ENCODE data around the gene RAD23A. TPM values are rescaled to one million over a fixed set of nuclear protein-coding genes. Genes with fewer than 3 reads are reported as not detected.

Gene RAD23A
- total and polyA plus RNA-seq, 2 experiments from 2014 or later = 65.8 to 130 TPM

DNA sequence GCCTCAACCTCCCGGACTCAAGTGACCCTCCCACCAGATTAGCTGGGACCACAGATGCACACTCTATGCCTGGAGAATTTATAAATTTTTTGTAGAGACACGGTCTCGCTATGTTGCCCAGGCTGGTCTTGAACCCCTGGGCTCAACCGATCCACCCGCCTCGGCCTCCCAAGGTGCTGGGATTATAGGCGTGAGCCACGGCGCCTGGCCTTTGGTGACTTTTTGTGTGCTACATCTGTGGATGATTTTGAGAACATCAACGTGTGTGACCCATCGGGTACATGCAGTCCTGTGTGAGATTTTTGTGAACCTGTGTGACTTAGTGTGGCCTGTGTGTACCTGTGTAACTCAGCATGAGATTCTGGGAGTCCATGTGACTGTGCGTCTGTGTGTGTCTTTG lies 41.1 kb downstream of the RAD23A start:
- H3K27me3 ChIP-seq = peaks cover 18% of the 10 kb centered on the region
- H3K9me3 ChIP-seq (ENCODE audit: low read depth) = no peaks in the 10 kb centered on the region
- H3K4me3 ChIP-seq = no peak overlapping the region
- H3K4me1 ChIP-seq (ENCODE audit: insufficient read depth) = peaks cover 11% of the 10 kb centered on the region
- H3K4me2 ChIP-seq = no peak overlapping the region
- TF ChIP-seq EZH2phosphoT487 (IDR thresholded peaks at IDR 0.05; ENCODE audit: low read depth, severe bottlenecking, unreplicated experiment) (no peak), EZH2 (IDR thresholded peaks at IDR 0.05; ENCODE audit: borderline replicate concordance) (no peak)
- TF ChIP-seq, protein P1, sequence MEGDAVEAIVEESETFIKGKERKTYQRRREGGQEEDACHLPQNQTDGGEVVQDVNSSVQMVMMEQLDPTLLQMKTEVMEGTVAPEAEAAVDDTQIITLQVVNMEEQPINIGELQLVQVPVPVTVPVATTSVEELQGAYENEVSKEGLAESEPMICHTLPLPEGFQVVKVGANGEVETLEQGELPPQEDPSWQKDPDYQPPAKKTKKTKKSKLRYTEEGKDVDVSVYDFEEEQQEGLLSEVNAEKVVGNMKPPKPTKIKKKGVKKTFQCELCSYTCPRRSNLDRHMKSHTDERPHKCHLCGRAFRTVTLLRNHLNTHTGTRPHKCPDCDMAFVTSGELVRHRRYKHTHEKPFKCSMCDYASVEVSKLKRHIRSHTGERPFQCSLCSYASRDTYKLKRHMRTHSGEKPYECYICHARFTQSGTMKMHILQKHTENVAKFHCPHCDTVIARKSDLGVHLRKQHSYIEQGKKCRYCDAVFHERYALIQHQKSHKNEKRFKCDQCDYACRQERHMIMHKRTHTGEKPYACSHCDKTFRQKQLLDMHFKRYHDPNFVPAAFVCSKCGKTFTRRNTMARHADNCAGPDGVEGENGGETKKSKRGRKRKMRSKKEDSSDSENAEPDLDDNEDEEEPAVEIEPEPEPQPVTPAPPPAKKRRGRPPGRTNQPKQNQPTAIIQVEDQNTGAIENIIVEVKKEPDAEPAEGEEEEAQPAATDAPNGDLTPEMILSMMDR (IDR thresholded peaks at IDR 0.05; ENCODE audit: poor library complexity) = no peak
- H3K9me2 ChIP-seq (replicated peaks; ENCODE audit: insufficient read depth) = no peaks in the 10 kb centered on the region
- no peak overlapping the region for H3K27ac ChIP-seq
- DNase-seq (ENCODE audit: low spot score) = no peak
- no peak overlapping the region for H2AFZ ChIP-seq
- WGBS (ENCODE audit: low lambda C conversion rate, missing lambda C conversion rate) = 86% methylated on average over 12 of the region's 12 CpGs
- H3K79me2 ChIP-seq = no peaks in the 10 kb centered on the region
- no peaks in the 10 kb centered on the region for H4K20me1 ChIP-seq (ENCODE audit: insufficient read depth, poor library complexity, severe bottlenecking)
- no peaks in the 10 kb centered on the region for H3K36me3 ChIP-seq (replicated peaks; ENCODE audit: insufficient read depth, low read depth)

DNA sequence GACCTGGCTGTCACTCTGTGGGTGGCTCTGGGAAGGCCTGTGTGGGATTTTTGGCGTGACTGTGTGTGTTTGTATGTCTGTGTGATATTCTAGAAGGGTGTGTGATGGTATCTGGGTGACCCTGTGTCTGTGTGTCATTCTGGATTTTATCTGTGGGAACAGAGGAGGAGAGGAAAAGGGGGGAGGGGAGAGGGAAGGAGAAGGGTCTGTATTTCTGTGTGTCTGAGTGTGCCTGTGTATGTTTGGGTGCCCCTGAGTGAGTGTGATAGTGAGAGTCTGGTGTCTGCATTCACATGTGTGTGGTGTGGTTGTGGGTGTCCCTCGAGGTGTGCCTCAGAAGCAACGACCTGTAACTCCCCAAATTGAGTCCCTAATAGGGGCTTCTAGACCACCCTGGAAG lies 41.5 kb downstream of the RAD23A start:
- Histone ChIP-seq H3K36me3 (replicated peaks; ENCODE audit: insufficient read depth, low read depth) (no peaks in the 10 kb centered on the region), H2AFZ (no peak overlapping the region), H3K4me1 (ENCODE audit: insufficient read depth) (peaks cover 11% of the 10 kb centered on the region), H3K27ac (no peak overlapping the region), H4K20me1 (ENCODE audit: insufficient read depth, poor library complexity, severe bottlenecking) (no peaks in the 10 kb centered on the region), H3K4me3 (no peak overlapping the region), H3K9me2 (replicated peaks; ENCODE audit: insufficient read depth) (no peaks in the 10 kb centered on the region), H3K9me3 (ENCODE audit: low read depth) (no peaks in the 10 kb centered on the region), H3K4me2 (no peak overlapping the region), H3K79me2 (no peaks in the 10 kb centered on the region), H3K27me3 (peaks cover 15% of the 10 kb centered on the region)
- no peak for TF ChIP-seq EZH2 (IDR thresholded peaks at IDR 0.05; ENCODE audit: borderline replicate concordance)
- 60% methylated on average over 3 of the region's 3 CpGs for WGBS (ENCODE audit: low lambda C conversion rate, missing lambda C conversion rate)
- no peak for DNase-seq (ENCODE audit: low spot score)

DNA sequence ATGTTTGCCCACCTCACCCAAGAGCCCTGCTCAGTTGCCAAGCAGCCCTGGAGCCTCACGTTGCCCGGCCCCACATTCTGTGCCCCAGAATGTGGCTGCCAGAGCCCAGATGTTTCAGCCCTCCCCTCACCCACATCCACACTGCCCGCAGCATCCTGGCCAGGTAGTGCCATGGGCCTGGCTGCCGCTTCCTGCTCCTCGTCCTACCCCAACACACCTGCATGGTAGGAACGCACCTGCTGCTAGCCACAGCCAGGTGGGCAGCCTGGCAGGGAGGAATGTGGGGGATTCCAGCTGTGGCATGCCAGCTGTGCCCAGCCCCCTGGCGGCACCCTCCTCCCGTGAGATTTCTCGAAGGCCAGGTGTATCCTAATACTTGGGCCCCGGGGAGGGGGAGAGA lies 42.1 kb downstream of the RAD23A start:
- H3K27me3 ChIP-seq = peaks cover 14% of the 10 kb centered on the region

DNA sequence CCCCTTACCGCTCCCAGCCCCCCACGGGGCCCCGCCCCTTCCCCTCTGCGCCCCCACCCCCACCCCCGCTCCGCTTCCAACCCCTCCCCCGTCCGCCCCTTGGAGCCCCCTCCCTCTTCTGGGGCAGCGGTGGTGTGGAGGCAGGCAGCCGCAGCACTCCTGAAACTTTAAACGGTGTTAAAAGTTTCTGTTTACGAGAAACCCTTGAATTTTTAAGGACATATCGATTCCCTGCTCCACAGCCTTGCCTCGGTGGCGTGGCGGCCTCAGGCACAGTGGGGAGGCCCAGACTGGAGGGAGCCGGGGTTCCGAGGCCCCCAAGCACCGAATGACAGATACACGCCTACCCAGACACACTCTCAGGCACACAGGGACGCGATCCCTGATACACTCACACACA lies 44.8 kb downstream of the RAD23A start:
- H3K79me2 ChIP-seq = no peaks in the 10 kb centered on the region
- DNase-seq (ENCODE audit: low spot score) = no peak
- peak overlapping the region; percentile 60 for H3K4me2 ChIP-seq
- H3K4me3 ChIP-seq = no peak overlapping the region
- no peaks in the 10 kb centered on the region for H3K36me3 ChIP-seq (replicated peaks; ENCODE audit: insufficient read depth, low read depth)
- H3K27ac ChIP-seq = no peak overlapping the region
- no peak overlapping the region for H2AFZ ChIP-seq
- H4K20me1 ChIP-seq (ENCODE audit: insufficient read depth, poor library complexity, severe bottlenecking) = no peaks in the 10 kb centered on the region
- no peaks in the 10 kb centered on the region for H3K9me2 ChIP-seq (replicated peaks; ENCODE audit: insufficient read depth)
- peaks cover 8% of the 10 kb centered on the region for H3K4me1 ChIP-seq (ENCODE audit: insufficient read depth)
- H3K9me3 ChIP-seq (ENCODE audit: low read depth) = no peaks in the 10 kb centered on the region
- peaks cover 27% of the 10 kb centered on the region for H3K27me3 ChIP-seq
- TF ChIP-seq EZH2phosphoT487 (IDR thresholded peaks at IDR 0.05; ENCODE audit: low read depth, severe bottlenecking, unreplicated experiment) (no peak), EZH2 (IDR thresholded peaks at IDR 0.05; ENCODE audit: borderline replicate concordance) (no peak)
- TF ChIP-seq, protein P1 (IDR thresholded peaks at IDR 0.05; ENCODE audit: poor library complexity) = no peak
- WGBS (ENCODE audit: low lambda C conversion rate, missing lambda C conversion rate) = 30% methylated on average over 16 of the region's 22 CpGs

More for the DNA sequence above, 42.1 kb downstream of the RAD23A start:
- WGBS (ENCODE audit: low lambda C conversion rate, missing lambda C conversion rate) = 78% methylated on average over 9 of the region's 10 CpGs
- Histone ChIP-seq H3K36me3 (replicated peaks; ENCODE audit: insufficient read depth, low read depth) (no peaks in the 10 kb centered on the region), H3K4me2 (no peak overlapping the region), H3K9me3 (ENCODE audit: low read depth) (no peaks in the 10 kb centered on the region), H3K4me3 (no peak overlapping the region), H4K20me1 (ENCODE audit: insufficient read depth, poor library complexity, severe bottlenecking) (no peaks in the 10 kb centered on the region), H3K9me2 (replicated peaks; ENCODE audit: insufficient read depth) (no peaks in the 10 kb centered on the region), H3K27ac (no peak overlapping the region), H3K79me2 (no peaks in the 10 kb centered on the region), H2AFZ (no peak overlapping the region), H3K4me1 (ENCODE audit: insufficient read depth) (peaks cover 11% of the 10 kb centered on the region)
- no peak for DNase-seq (ENCODE audit: low spot score)
- no peak for TF ChIP-seq EZH2phosphoT487 (IDR thresholded peaks at IDR 0.05; ENCODE audit: low read depth, severe bottlenecking, unreplicated experiment)
- TF ChIP-seq, protein P1 (IDR thresholded peaks at IDR 0.05; ENCODE audit: poor library complexity) = no peak
- no peak for TF ChIP-seq EZH2 (IDR thresholded peaks at IDR 0.05; ENCODE audit: borderline replicate concordance)

Measured in hepatocyte (in vitro differentiated cells).